HepG2 (cell line): ENCODE data around the gene BIRC5. TPM values are rescaled to one million over a fixed set of nuclear protein-coding genes. Genes with fewer than 3 reads are reported as not detected.

Experiments used
- ARID5B ChIP-seq: IDR thresholded peaks from 2 replicates; pipeline ENCODE4 v1.4.0; 2020; ENCODE audit warnings: mild to moderate bottlenecking, missing genetic modification reagents
- ARNT2 ChIP-seq: sonication (generic); formaldehyde crosslinking; IDR thresholded peaks from 2 replicates; pipeline ENCODE4 v1.8.0; 2022; ENCODE audit warnings: mild to moderate bottlenecking, low read depth, missing genetic modification reagents, moderate library complexity
- BORCS8-MEF2B ChIP-seq: sonication (generic); formaldehyde crosslinking; IDR thresholded peaks from 2 replicates; pipeline ENCODE4 v1.8.0; 2022; ENCODE audit warnings: mild to moderate bottlenecking, missing genetic modification reagents
- CBX1 ChIP-seq: IDR thresholded peaks from one replicate; pipeline ENCODE4 v1.6.1; 2016; ENCODE audit warnings: antibody characterized with exemption, low read depth
- FOXK2 ChIP-seq: fragments of 450-650 bp; IDR thresholded peaks from 2 replicates; pipeline ENCODE4 v1.6.1; 2016
- KIAA2018 ChIP-seq: sonication (generic); formaldehyde crosslinking; IDR thresholded peaks from 2 replicates; pipeline ENCODE4 v1.5.0; 2020; ENCODE audit warnings: mild to moderate bottlenecking, missing genetic modification reagents, borderline replicate concordance
- MEIS1 ChIP-seq: sonication (generic); formaldehyde crosslinking; IDR thresholded peaks from 2 replicates; pipeline ENCODE4 v1.9.0; 2021; ENCODE audit warnings: mild to moderate bottlenecking, missing genetic modification reagents, moderate library complexity, borderline replicate concordance
- PITX1 ChIP-seq: sonication (generic); formaldehyde crosslinking; IDR thresholded peaks from 2 replicates; pipeline ENCODE4 v1.5.1; 2020; ENCODE audit warnings: mild to moderate bottlenecking, missing genetic modification reagents
- SP5 ChIP-seq: IDR thresholded peaks from 2 replicates; pipeline ENCODE4 v1.6.1; 2016; ENCODE audit warnings: low read depth, borderline replicate concordance
- ZFP37 ChIP-seq: sonication (generic); formaldehyde crosslinking; IDR thresholded peaks from 2 replicates; pipeline ENCODE4 v1.4.0; 2020; ENCODE audit warnings: missing genetic modification reagents, borderline replicate concordance
- ZHX1 ChIP-seq: sonication (generic); formaldehyde crosslinking; IDR thresholded peaks from 2 replicates; pipeline ENCODE4 v1.8.1; 2022; ENCODE audit warnings: low read depth, mild to moderate bottlenecking, missing genetic modification reagents
- ZNF460 ChIP-seq: sonication (generic); formaldehyde crosslinking; IDR thresholded peaks from 2 replicates; pipeline ENCODE4 v1.5.1; 2020; ENCODE audit warnings: missing genetic modification reagents, mild to moderate bottlenecking, borderline replicate concordance
- ZNF543 ChIP-seq: sonication (generic); formaldehyde crosslinking; IDR thresholded peaks from 2 replicates; pipeline ENCODE4 v1.4.0; 2020; ENCODE audit warnings: mild to moderate bottlenecking, missing genetic modification reagents
- ZNF879 ChIP-seq: sonication (generic); formaldehyde crosslinking; IDR thresholded peaks from 2 replicates; pipeline ENCODE4 v1.8.1; 2023; ENCODE audit warnings: missing genetic modification reagents
- polyA plus RNA-seq, 8 experiments: library from polyadenylated mRNA; depleted of rRNA in 3 of 8; stranded (reverse) in 7 of 8; unstranded in 1 of 8; fragments of >200 nt; fragmentation: Illumina TruSeq in 4 of 8; extraction: Trizol in 4 of 8; gene quantifications; 2 replicates each; pipeline versions ENCODE4 v1.2.1 to v1.2.3, GENCODE V29; 2011 to 2016; ENCODE audit warnings: low read depth in 4 of 8, missing spikeins in 1 of 8, mixed read lengths in 1 of 8; ENCODE audit not compliant: insufficient read depth in 1 of 8
- total RNA-seq, 5 experiments: library from RNA; depleted of rRNA; stranded (reverse); fragments of >200 nt; fragmentation: Illumina TruSeq; extraction: Trizol; gene quantifications; 2 replicates each; pipeline ENCODE4 v1.2.3, GENCODE V29; 2016; ENCODE audit warnings: low read depth in 1 of 5

Gene BIRC5
- total and polyA plus RNA-seq, 2 of the 13 experiments (the other 11 are each of a cell fraction or from before 2014, with no cell fraction given) = 30.3 to 135 TPM

- no peak for TF ChIP-seq CBX1
- 0 out of 2 replicates have a peak, but pooled peaks have one; percentile 30 for TF ChIP-seq ZHX1 (CRISPR knock-in tag)
- no peak for TF ChIP-seq ZNF879 (CRISPR knock-in tag)
- peak; percentile 27; the same call in 1 of the 2 replicates for TF ChIP-seq MEIS1
- TF ChIP-seq BORCS8-MEF2B (CRISPR knock-in tag) = no peak; the same call in 1 of the 2 replicates
- no peak for TF ChIP-seq ZFP37 (CRISPR knock-in tag)
- peak; percentile 84 for TF ChIP-seq ARID5B (CRISPR knock-in tag)
- no peak for TF ChIP-seq ZNF543 (CRISPR knock-in tag)
- peak; percentile 39; the same call in 1 of the 2 replicates for TF ChIP-seq PITX1 (CRISPR knock-in tag)
- no peak for TF ChIP-seq FOXK2
- peak; percentile 68; the same call in 1 of the 2 replicates for TF ChIP-seq ZNF460 (CRISPR knock-in tag)
- TF ChIP-seq SP5 = no peak; the same call in 1 of the 2 replicates
- no peak for TF ChIP-seq KIAA2018 (CRISPR knock-in tag)
- peak; percentile 54; the same call in 1 of the 2 replicates for TF ChIP-seq ARNT2 (CRISPR knock-in tag)
Measured at GRCh38 chr17:78263063-78263735, 49.1 kb downstream of the BIRC5 start (continued).
